Measurements from ENCODE around the gene RELT.

Gene RELT

DNA sequence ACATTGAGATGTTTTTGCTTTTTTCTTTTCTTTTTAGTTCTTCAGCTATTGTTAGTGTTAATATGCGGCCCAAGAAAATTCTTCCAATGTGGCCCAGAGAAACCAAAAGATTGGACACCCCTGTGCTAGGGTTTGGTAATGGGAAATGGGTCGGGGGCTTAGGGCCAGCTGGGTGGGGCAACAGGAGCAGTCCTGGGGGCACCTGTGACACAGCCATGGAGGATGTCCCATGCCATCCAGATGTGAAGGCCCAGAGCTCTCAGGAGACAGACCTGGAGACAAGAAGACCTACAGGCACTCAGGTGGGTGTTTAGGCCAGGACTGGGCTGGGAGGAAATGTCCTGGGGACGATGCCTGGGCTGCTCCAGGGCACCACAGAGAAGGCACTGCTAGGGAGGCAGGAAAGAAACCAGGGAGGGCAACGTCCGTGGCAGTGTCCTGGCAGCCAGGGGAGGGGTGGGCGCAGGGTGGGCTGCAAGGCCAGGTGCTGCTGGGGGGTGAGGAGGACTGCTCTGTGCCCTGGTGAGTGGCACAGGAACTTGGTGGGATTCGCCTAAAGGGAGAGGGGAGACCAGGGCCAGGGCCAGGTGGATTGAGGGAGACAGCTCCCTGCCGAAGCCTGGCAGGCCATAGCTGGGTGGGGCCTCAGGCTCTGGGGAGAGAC lies 21.4 kb downstream of the RELT start:
- Histone ChIP-seq H3K9me2 (replicated peaks; ENCODE audit: insufficient read depth, low read length) (no peaks in the 10 kb centered on the region), H3K27ac (ENCODE audit: low read length) (no peak overlapping the region), H2AFZ (ENCODE audit: low read length) (no peak overlapping the region), H3K9me3 (replicated peaks; ENCODE audit: insufficient read depth, low read length) (no peaks in the 10 kb centered on the region), H4K20me1 (ENCODE audit: insufficient read depth, low read length) (no peaks in the 10 kb centered on the region), H3K4me3 (ENCODE audit: low read length) (no peak overlapping the region), H3K79me2 (ENCODE audit: low read length) (no peaks in the 10 kb centered on the region), H3K9ac (ENCODE audit: low read length) (no peak overlapping the region), H3K4me2 (ENCODE audit: low read depth, low read length) (no peak overlapping the region), H3K36me3 (replicated peaks; ENCODE audit: insufficient read depth, low read length) (no peaks in the 10 kb centered on the region), H3F3A (ENCODE audit: insufficient read depth, low read length) (no peaks in the 10 kb centered on the region), H3K4me1 (ENCODE audit: low read length) (no peaks in the 10 kb centered on the region), H3K27me3 (replicated peaks; ENCODE audit: insufficient read depth, low read length) (no peaks in the 10 kb centered on the region)
- TF ChIP-seq EZH2 (optimal IDR thresholded peaks at IDR 0.05; ENCODE audit: low read depth, low read length) (no peak), EZH2phosphoT487 (IDR thresholded peaks at IDR 0.05; ENCODE audit: low read length) (no peak)
- TF ChIP-seq, protein P1, sequence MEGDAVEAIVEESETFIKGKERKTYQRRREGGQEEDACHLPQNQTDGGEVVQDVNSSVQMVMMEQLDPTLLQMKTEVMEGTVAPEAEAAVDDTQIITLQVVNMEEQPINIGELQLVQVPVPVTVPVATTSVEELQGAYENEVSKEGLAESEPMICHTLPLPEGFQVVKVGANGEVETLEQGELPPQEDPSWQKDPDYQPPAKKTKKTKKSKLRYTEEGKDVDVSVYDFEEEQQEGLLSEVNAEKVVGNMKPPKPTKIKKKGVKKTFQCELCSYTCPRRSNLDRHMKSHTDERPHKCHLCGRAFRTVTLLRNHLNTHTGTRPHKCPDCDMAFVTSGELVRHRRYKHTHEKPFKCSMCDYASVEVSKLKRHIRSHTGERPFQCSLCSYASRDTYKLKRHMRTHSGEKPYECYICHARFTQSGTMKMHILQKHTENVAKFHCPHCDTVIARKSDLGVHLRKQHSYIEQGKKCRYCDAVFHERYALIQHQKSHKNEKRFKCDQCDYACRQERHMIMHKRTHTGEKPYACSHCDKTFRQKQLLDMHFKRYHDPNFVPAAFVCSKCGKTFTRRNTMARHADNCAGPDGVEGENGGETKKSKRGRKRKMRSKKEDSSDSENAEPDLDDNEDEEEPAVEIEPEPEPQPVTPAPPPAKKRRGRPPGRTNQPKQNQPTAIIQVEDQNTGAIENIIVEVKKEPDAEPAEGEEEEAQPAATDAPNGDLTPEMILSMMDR (IDR thresholded peaks at IDR 0.05; ENCODE audit: low read length) = no peak
- DNase-seq = no peak

DNA sequence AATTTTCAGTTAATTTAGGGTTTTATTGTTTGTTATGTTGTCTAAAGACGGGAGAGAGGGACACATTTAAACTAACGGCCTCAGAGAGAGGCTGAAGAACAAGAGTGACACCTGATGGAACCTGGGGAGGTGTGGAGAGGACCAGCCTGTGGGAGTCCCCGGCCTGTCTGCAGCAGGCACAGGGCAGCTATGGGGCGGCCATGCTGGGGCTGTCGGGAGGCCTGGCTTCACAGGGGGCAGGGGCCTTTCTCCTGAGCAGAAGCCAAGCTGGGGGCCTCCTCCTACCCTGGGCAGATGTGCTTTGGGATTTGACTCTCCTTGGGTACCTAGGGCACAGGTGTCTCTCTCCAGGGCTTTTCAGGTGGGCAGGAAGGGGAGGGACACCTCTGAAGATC lies 21.9 kb downstream of the RELT start:
- no peak for DNase-seq
- Histone ChIP-seq H3K36me3 (replicated peaks; ENCODE audit: insufficient read depth, low read length) (no peaks in the 10 kb centered on the region), H3F3A (ENCODE audit: insufficient read depth, low read length) (no peaks in the 10 kb centered on the region), H3K4me1 (ENCODE audit: low read length) (no peaks in the 10 kb centered on the region), H3K27ac (ENCODE audit: low read length) (no peak overlapping the region), H2AFZ (ENCODE audit: low read length) (no peak overlapping the region), H3K79me2 (ENCODE audit: low read length) (no peaks in the 10 kb centered on the region), H3K4me3 (ENCODE audit: low read length) (no peak overlapping the region), H3K9me2 (replicated peaks; ENCODE audit: insufficient read depth, low read length) (no peaks in the 10 kb centered on the region), H3K9ac (ENCODE audit: low read length) (no peak overlapping the region), H3K27me3 (replicated peaks; ENCODE audit: insufficient read depth, low read length) (no peaks in the 10 kb centered on the region), H4K20me1 (ENCODE audit: insufficient read depth, low read length) (no peaks in the 10 kb centered on the region), H3K4me2 (ENCODE audit: low read depth, low read length) (no peak overlapping the region), H3K9me3 (replicated peaks; ENCODE audit: insufficient read depth, low read length) (no peaks in the 10 kb centered on the region)
- TF ChIP-seq, protein P1 (IDR thresholded peaks at IDR 0.05; ENCODE audit: low read length) = no peak
- no peak for TF ChIP-seq EZH2phosphoT487 (IDR thresholded peaks at IDR 0.05; ENCODE audit: low read length)
- TF ChIP-seq EZH2 (optimal IDR thresholded peaks at IDR 0.05; ENCODE audit: low read depth, low read length) = no peak

GRCh38 chr11:73398721-73399120 lies 22.5 kb downstream of the RELT start:
- TF ChIP-seq, protein P1 (IDR thresholded peaks at IDR 0.05; ENCODE audit: low read length) = no peak
- TF ChIP-seq EZH2phosphoT487 (IDR thresholded peaks at IDR 0.05; ENCODE audit: low read length) = no peak
- no peak for TF ChIP-seq EZH2 (optimal IDR thresholded peaks at IDR 0.05; ENCODE audit: low read depth, low read length)
- Histone ChIP-seq H3K36me3 (replicated peaks; ENCODE audit: insufficient read depth, low read length) (no peaks in the 10 kb centered on the region), H4K20me1 (ENCODE audit: insufficient read depth, low read length) (no peaks in the 10 kb centered on the region), H3K27me3 (replicated peaks; ENCODE audit: insufficient read depth, low read length) (no peaks in the 10 kb centered on the region), H3K9me3 (replicated peaks; ENCODE audit: insufficient read depth, low read length) (no peaks in the 10 kb centered on the region), H2AFZ (ENCODE audit: low read length) (no peak overlapping the region), H3K9me2 (replicated peaks; ENCODE audit: insufficient read depth, low read length) (no peaks in the 10 kb centered on the region), H3K9ac (ENCODE audit: low read length) (no peak overlapping the region), H3K4me1 (ENCODE audit: low read length) (no peaks in the 10 kb centered on the region), H3K4me2 (ENCODE audit: low read depth, low read length) (no peak overlapping the region), H3K79me2 (ENCODE audit: low read length) (no peaks in the 10 kb centered on the region), H3F3A (ENCODE audit: insufficient read depth, low read length) (no peaks in the 10 kb centered on the region), H3K27ac (ENCODE audit: low read length) (no peak overlapping the region), H3K4me3 (ENCODE audit: low read length) (no peak overlapping the region)
- no peak for DNase-seq

Data from MM.1S (cell line).